ENCODE measurements around the gene JARID2.

The JARID2 gene

DNA sequence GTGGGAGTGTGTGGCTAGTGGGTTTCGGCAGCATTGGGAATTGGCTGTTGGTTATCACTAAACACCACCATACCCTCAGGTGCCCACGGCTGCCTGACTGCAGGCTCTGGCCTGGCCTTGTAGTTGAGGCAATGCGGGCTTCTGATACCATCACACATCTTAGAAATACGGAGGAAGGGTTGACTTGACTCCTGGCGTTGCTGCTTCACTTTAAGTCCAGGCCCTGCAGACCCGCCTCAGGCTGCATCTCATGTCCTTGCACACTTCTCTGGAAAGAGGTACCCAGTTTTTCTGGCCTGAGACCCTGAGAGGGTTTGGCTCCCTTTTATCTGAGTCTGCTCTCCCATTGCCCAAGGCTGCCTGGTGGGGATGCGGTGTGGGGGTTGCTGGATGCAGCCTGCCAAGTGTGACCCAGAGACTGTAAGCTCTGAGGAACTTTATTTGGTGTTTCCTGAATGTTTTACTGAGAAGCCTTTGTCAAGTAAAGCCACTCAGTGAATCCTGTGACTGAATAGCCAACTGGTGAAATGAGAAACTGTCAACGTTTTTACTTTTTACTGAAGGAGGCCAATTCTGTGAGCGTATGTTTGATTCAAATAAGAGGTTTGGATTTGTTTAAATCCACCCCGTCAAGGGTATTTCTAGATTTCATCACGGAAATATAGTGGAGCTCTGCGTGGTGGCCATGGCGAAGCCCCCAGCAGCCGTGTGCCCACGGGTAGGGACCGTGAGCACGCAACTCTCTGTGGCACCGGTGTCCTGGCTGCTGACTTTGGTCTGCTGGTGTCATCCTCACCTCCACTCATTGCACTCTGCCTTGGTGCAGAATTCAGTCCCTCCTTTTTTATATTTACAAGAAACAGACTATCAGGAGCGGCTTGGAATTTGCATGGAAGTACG is 256.8 kb downstream of the JARID2 start:
- DNase-seq (ENCODE audit: low read depth in 2 of 3, low spot score in 2 of 3), result no peak

DNA sequence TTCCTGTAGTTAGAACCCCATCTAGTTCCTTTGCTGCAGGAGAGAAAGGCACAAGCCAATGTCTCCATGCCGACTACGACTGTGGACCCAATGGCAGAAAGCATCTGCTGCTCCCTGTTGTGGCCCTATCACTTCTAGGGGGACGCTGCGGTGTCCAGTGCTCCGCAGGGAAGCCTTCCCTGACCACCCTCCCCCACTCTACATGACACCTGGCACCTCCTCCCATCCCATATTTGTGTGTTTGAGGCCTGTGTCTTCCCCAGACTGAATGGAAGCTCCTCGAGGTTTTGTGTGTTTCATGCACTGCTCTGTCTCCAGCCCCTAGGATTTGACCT is 257.4 kb downstream of the JARID2 start:
- no peak for DNase-seq (ENCODE audit: low read depth in 2 of 3, low spot score in 2 of 3)

DNA sequence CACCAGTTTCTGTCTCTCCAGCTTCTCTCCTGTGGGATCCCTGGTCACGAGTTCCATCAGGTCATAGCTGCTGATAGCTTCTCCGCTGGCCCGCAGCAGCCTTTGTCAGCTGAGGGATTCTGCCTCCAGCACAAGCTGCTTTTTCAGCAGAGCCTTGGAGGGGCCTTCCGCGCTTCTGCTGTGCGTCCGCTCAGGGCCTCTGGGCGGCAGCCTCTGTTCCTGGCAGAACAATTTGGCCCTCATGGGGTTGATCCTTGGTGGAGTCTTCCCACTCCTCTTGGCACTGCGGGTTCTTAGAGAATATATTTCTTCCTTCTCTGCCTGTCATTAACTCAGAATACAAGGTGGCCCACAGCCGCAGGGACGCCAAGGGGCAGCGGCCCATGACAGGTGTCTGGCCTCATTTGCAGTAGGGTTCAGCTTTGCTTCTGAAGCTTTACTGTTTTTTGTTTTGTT is 258.2 kb downstream of the JARID2 start:
- no peak for DNase-seq (ENCODE audit: low read depth in 2 of 3, low spot score in 2 of 3)

DNA sequence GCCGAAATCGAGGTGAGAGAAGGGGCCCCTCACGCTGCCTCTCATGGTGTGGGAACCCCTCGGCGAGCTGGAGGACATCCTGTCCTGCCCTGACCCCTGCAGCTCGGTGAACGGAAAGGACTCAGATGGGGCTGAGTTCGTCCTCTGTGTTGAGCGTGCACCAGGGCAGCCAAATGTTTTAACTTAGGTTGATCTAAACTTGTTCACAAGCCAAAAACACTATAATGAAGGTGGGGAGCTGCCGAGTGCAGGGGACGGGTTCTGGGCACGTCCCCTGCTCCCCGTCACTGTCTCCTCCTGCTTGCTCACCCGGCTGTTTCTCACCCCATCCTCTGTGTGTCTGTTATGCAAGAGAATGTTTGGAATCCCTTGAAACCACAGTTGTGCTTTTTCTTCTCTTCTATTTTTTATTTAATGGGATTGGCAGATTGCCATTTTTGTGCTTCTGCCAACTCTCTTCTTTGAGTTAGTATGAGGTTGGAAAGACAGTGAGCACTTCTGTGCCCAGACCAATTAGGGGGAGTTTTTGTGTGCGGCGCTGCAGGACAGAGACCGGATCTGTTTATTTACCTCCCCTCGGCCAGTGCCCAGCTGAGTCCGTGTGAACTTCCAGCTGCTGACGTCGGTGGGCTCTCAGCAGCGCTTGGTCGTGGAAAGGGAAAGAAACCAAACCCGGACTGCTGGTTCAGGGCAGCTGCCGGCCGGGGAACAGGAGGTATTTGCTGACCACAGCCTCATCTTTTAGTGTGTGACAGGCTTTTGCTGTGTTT is 258.9 kb downstream of the JARID2 start:
- DNase-seq (ENCODE audit: low read depth in 2 of 3, low spot score in 2 of 3), result no peak

DNA sequence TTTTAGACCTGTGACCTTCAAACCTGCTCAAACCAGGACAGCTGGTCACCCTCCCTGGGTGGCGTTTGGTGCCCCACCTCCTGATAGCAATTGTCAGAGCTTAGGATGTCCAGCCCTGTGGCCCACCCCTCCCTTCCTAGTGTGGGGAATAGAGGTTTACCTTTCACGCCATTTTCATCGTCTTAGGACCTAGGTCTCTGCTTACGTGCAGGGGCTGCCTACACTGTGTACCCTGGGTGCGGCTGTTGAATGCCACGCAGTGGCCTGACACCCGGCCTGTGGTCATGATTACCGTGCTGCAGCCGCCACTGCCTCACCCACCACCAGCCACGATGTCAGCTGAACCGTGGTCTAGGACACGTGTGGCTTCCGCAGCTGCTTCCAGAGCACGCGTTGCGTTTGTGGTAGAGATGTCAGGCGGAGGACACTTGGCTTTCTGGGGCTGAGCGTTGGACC is 259.6 kb downstream of the JARID2 start:
- DNase-seq (ENCODE audit: low read depth in 2 of 3, low spot score in 2 of 3), result no peak

DNA sequence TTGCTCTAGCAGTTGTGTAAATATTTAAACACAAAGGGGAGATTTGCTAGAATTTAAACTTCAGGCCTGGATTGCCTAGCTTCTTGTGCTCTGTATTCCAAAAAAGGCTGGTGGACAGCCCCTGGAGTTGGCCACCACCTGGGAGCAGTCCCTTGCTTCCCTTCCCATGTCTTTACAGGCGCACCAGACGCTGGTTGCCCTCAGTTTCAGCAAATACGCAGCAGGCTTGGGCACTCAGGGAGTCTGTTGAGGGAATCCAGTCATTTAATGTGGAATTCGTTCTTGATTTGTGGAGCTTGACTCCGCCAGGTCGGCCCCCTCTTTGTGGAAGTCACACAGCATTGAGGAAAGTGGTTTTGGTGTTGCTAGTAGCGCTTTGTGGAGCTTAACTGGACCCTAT is 260.2 kb downstream of the JARID2 start:
- no peak for DNase-seq (ENCODE audit: low read depth in 2 of 3, low spot score in 2 of 3)

DNA sequence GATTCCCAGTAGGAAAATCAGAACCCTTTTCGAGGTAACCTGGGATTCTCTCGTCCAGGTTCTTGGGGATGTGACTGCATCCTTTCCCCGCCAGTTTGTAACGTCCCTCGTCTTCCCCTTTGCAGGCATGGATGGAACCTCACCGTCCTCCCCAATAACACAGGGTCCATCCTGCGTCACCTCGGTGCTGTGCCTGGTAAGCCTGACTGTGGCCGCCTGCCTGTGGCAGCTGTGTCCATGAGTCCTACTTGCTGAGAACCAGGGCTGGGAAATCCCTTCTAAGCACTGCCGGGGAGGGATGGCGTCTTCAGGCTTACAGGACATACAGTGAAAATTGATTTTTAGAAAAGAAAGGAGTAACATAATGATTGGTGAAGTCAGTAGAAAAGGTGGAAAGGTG is 261.4 kb downstream of the JARID2 start:
- no peak for DNase-seq (ENCODE audit: low read depth in 2 of 3, low spot score in 2 of 3)

DNA sequence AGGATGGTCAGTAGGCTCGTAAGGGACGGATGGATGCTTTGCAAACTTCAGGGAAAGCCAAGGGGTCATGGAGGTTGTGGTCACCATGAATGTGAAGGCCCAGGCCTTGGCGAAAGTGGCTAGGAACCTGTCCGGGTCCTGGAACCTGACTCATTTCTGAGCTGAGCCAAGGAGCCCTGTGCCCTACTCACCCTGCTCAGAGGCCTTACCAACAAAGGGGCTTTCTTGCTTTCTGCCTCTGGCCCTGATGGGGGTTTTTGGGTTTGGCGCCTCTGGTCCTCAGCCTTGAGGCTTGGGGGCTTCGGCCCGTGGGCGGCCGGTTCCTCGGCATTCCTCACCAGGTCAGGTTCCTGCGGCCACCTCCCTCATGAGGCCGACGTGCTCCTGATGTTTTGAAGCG is 261.9 kb downstream of the JARID2 start:
- DNase-seq (ENCODE audit: low read depth in 2 of 3, low spot score in 2 of 3), result no peak

DNA sequence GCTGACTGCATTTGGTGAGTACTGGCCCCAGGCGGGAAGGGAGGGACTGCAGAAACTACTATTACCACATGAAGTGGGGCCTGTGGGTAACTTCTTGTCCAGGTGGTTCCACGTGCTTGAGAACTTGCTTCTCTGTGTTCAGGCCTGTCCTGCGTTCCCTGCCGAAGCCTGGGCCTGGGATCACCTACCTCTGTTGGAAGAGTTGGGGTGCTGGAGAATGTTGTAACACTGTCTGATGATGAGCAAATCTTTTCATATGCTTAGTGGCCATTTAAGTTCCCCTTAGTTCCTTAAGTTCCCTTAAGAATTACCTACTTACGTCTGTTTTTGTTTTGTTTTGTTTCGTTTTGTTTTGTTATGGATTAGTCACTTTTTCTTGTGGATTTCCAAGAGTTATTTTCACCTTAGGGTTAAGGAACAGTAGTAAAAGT is 262.6 kb downstream of the JARID2 start:
- no peak for DNase-seq (ENCODE audit: low read depth in 2 of 3, low spot score in 2 of 3)

DNA sequence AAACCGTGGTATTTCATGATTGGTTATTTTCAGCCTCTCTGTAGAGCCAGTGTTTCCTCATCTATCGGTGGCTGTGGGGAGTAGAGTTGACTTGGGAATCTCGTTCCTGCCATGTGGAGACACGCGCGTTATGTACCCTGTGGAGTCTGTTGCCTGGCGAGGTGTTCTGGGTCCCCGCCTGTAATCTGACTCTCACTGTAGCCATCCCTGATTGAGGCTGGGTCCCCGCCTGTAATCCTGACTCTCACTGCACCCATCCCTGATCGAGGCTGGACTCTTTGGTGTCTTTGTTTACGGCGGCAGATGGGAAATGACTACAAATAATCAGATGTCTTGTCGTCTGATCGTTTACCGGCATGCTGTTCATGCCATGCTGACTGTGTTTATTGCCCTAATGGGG is 263.1 kb downstream of the JARID2 start:
- DNase-seq (ENCODE audit: low read depth in 2 of 3, low spot score in 2 of 3), result no peak

DNA sequence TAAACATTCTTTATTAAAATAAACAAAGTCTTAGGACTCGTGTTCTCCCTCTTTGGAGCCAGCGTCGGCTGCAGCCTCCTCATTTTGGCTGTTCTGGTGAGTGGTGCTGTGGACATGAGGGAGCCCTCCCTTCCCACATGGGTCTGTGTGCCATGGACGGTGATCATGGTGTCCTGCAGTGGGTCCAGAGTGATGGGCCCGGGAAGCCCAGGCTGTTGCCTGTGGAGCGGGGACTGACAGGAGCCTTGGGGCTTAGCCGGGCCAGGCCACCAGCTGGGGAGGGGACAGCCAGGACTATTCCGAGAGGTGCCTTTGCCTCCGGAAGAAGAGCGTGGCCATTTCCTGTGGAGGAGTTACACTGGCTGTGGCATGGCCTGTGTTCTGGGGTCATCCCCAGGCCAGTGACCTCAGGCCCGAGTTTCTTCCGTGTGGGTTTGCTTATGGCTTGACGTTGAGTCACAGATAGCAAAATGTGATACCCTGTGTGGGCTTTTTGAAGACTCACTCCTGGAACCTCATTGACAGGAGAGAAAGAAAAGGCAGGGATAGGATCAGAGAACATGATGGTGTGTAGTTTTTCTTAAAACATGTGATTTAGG is 263.6 kb downstream of the JARID2 start:
- DNase-seq (ENCODE audit: low read depth in 2 of 3, low spot score in 2 of 3), result no peak

DNA sequence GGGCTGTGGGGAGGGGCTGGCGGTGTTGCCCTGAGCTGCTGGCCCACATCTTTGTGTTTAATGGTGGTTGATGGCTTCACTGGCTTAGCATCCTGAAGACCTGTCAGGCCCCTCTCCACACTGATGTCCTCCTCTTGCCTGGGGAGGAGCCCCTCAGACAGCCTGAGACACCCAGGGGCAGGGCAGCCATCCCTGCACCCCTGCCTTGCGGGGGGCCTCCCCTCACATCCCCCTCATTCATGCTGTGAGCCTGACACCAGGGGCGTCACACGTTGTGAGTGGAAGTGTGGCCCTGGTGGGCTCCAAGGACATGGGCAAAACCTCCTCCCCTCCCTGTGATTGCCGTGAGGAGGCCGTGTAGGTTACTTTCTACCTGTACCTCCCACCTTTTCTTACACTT is 264.3 kb downstream of the JARID2 start:
- no peak for DNase-seq (ENCODE audit: low read depth in 2 of 3, low spot score in 2 of 3)

DNA sequence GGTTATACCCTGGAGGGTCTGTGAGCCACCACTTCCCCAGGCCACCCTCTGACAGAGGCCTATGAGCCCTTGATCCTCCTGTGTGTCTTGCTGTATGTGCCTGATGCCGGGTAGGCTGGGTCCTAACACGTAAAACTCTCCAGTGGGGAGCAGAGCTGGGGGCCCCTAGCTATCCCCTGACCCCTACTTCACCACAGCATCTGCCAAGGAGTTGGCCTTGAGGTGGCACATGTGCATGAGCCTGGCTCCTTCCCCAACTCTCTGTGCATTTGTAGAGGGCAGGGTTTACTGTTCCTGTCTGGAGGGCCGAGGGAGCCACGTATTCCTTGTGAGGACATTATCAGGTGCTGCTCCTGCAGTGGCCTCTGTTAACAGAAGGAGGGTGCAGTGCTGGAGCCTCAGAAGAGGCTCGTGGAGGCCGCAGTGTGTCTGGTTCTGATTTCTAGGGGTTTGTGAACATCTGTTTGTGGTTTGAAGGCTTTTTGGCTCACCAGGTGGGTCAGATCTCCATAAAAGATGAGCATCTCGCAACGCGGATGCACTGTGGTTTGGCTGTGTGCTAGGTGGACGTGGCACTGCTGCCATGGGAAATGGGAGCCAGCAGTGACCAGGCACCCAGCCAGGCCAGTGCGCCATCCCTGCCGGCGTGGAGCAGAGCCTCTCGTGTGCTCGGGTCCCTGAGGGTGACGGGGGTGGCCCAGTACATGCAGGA is 264.8 kb downstream of the JARID2 start:
- DNase-seq (ENCODE audit: low read depth in 2 of 3, low spot score in 2 of 3), result no peak

DNA sequence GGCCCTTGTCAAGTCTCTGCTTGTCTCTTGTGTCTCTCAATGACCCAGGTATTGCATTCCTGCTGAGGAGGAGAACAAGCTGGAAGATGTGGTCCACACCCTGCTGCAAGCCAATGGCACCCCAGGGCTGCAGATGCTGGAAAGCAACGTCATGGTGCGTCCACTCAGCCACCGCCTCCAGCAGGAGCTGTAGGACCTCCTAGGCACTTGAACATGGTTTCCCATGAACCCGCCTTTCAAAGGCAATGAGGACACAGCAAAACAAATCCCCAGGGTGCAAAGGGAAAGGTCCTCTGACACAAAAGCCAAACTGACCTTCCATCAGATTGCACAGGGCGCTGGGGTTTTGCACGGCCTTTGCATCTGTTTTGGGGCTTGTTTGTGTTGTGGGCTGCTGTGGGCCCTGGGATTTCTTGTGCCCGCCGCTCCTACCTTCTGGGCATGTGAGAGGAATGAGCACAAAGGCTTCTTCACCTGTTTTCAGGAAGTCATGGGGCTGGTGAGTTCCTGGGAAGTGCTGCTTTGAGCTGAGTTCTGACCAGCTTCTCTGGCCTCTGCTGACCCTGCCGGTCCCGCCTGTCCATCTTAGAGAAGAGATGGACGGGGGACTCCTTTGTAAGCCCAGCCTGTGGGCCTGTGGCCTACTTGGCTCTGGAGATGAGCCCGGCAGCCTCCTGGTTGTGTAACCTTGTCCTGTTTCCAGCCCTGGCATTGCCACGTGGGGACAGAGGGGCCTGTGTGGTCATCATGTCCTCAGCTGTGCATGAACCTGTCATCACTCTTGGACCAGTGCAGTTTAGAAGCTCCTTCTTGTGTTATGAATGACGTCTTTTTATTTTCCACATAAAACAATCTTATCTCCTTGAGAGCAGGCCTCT is 265.6 kb downstream of the JARID2 start:
- DNase-seq (ENCODE audit: low read depth in 2 of 3, low spot score in 2 of 3), result no peak

DNA sequence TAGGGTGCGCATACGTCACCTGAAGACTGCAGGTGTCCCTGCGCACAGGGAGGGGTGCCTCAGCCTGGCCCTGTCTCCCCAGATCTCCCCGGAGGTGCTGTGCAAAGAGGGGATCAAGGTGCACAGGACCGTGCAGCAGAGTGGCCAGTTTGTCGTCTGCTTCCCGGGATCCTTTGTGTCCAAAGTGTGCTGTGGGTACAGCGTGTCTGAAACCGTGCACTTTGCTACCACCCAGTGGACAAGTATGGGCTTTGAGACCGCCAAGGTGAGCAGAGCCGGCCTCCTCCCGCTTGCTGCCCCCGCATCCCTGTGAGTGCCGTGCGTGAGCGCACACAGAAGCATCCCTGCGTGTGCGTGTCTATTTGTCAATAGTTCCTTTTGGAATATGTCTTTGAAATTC is 266.3 kb downstream of the JARID2 start:
- DNase-seq (ENCODE audit: low read depth in 2 of 3, low spot score in 2 of 3), result no peak

DNA sequence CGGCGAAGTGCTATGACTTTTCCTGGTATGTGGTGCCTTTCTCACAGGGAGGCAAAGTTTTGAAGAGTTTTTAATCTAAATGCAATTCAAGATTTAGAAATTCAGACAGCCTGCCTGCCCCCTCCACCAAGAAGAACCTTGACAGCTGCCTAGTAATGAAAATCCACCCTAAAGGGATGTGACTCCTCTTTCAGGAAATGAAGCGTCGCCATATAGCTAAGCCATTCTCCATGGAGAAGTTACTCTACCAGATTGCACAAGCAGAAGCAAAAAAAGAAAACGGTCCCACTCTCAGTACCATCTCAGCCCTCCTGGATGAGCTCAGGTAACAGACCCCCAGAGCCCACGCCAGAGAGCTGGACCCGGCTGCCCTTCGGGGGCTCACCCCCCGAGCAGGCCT is 266.9 kb downstream of the JARID2 start:
- no peak for DNase-seq (ENCODE audit: low read depth in 2 of 3, low spot score in 2 of 3)

DNA sequence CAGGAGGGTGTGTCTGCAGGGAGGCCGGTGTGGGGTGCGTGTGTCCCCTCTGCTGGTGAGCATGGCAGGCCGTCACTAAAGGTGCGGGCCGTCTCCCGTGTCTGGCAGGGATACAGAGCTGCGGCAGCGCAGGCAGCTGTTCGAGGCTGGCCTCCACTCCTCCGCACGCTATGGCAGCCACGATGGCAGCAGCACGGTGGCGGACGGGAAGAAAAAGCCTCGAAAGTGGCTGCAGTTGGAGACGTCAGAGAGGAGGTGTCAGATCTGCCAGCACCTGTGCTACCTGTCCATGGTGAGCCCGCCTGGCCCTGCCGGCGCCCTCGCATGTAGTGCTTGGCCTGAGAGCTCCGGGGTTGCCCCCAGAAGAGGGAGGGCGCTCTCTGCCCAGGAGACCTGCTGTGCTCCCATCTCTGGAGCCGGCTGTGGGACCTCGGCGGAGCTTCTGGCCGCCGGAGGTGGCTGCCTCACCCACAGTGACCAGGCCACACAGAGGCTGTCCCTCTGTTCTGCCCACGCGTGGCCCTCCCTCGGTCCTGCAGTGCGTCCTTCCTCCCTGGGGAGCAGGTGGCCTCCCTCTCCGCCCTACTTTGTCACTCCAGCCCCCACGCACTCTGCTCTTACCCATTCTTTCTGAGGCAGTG is 267.4 kb downstream of the JARID2 start:
- no peak for DNase-seq (ENCODE audit: low read depth in 2 of 3, low spot score in 2 of 3)

DNA sequence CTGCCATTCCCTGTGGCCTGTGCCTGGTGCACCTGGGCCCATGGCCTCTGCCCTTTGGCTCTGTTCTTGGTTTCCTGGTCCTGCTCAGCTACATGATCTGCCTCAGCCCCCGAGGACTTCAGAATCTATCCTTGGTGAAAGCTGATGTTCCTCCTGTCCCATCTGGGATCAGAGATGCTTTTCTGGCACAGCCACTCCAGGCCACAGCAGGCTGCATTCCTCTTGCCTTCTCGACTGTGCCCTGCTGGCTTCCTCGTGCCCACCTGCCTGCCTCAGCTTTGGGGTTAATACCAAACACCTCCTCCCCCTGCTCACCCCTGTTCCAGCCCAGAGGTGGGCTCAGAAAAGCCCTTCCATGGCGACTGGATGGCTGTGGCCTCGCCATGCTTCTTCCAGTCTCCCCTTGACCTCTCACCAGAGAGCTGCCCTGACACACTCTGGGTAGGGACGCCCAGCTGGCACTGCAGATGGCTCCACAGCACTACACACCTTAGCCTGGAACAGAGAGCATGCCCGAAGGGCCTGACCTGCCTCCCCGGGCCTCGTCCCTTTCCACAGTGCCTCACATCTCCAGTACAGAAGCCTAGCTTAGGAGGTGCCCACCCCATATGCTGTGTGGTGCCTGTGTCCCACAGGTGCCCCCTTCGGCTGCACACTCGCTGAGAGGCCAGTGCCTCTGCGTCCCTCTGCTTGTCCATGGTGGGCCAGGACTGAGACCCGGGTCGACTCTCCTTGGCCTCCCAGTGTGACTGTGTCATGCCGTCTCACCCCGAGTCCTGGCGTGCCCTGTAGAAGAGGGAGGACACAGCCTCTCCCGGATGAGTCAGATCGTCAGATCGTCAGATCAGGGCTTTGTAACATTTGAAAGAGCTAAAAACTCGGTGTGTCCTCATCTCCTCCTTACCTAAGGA is 268.2 kb downstream of the JARID2 start:
- DNase-seq (ENCODE audit: low read depth in 2 of 3, low spot score in 2 of 3), result no peak

DNA sequence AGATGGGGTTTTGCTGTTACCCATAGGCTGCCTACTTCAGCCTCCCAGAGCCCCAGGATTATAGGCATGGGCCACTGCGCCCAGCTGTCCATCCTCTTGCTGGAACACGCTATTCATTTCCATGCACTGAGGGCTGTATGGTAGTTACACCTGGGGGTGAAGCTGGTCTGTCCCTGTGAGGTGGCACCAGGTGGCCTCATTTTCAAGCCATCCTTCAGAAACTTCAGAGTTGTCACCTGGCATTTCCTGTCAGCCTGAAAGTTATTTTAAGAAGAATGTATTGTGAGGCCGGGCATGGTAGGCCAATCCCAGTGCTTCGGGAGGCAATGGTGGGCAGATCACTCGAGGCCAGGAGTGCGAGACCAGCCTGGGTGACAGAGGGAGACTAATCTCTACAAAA is 269.4 kb downstream of the JARID2 start:
- DNase-seq (ENCODE audit: low read depth in 2 of 3, low spot score in 2 of 3), result no peak
